ENCODE results near the gene CEBPA.
A peak's percentile ranks its signal among the peaks of the same experiment; 100 is the strongest.
"Not testable (repeated sequence)": the region's sequence is repeated elsewhere in the genome, so short reads cannot be mapped to it uniquely, and the experiment has no call there.

Gene CEBPA

GRCh38 chr19:33323093-33323820, 20.9 kb upstream of the CEBPA start:
- no peak for DNase-seq

GRCh38 chr19:33320636-33321035, 18.3 kb upstream of the CEBPA start:
- no peak for DNase-seq

GRCh38 chr19:33317991-33318390, 15.7 kb upstream of the CEBPA start:
- DNase-seq: not testable (repeated sequence)

GRCh38 chr19:33317517-33317916, 15.2 kb upstream of the CEBPA start:
- no peak for DNase-seq

- DNase-seq: no peak
Measured at GRCh38 chr19:33316541-33317264, 14.4 kb upstream of the CEBPA start.

- not testable (repeated sequence) for DNase-seq
Measured at GRCh38 chr19:33312808-33313207, 10.5 kb upstream of the CEBPA start.

- no peak for DNase-seq
Measured at GRCh38 chr19:33312065-33312464, 9.7 kb upstream of the CEBPA start.

- peak; percentile 31 for DNase-seq
Measured at GRCh38 chr19:33311326-33311682, 9.0 kb upstream of the CEBPA start.

GRCh38 chr19:33310606-33311325, 8.4 kb upstream of the CEBPA start:
- DNase-seq: no peak

- DNase-seq: no peak
Measured at GRCh38 chr19:33309826-33310225, 7.5 kb upstream of the CEBPA start.

- no peak for DNase-seq
Measured at GRCh38 chr19:33306853-33307792, 4.8 kb upstream of the CEBPA start.

GRCh38 chr19:33306191-33306590, 3.9 kb upstream of the CEBPA start:
- no peak for DNase-seq

- DNase-seq: no peak
Measured at GRCh38 chr19:33304760-33305647, 2.7 kb upstream of the CEBPA start.

- no peak for DNase-seq
Measured at GRCh38 chr19:33304371-33304759, 2.0 kb upstream of the CEBPA start.

GRCh38 chr19:33303791-33304345, 1.5 kb upstream of the CEBPA start:
- DNase-seq: no peak

- DNase-seq: peak; percentile 28
Measured at GRCh38 chr19:33302974-33303790, 848 bp upstream of the CEBPA start.

GRCh38 chr19:33301900-33302174, 497 bp downstream of the CEBPA start:
- no peak for DNase-seq

- DNase-seq: no peak
Measured at GRCh38 chr19:33301144-33301899, 1.0 kb downstream of the CEBPA start.

GRCh38 chr19:33300894-33301143, 1.5 kb downstream of the CEBPA start:
- DNase-seq: no peak
